H1 (cell line): ENCODE data around the gene BCAP31. TPM values are rescaled to one million over a fixed set of nuclear protein-coding genes. Genes with fewer than 3 reads are reported as not detected.
"Not testable (repeated sequence)": the region's sequence is repeated elsewhere in the genome, so short reads cannot be mapped to it uniquely, and the experiment has no call there.

ENCODE experiments used
- CTCF ChIA-PET: fragments of 300-600 bp; sonication (Branson Sonifier 250); formaldehyde crosslinking; loops from one replicate; lab custom pipeline; 2021; ENCODE audit not compliant: partially characterized antibody; lab: Charles Lee
- POLR2A ChIA-PET: fragments of 300-600 bp; sonication (Branson Sonifier 250); formaldehyde crosslinking; loops from one replicate; lab custom pipeline; 2021; ENCODE audit warnings: inconsistent platforms; ENCODE audit not compliant: partially characterized antibody; lab: Charles Lee
- DNase-seq, 2 experiments: peaks; one replicate each; pipeline versions ENCODE4 v3.0.0 to v3.0.0-alpha.2; 2010 to 2022; ENCODE audit warnings: low spot score in 2 of 2, low read depth in 1 of 2, mixed read lengths in 1 of 2
- FAIRE-seq: peaks from 2 replicates; lab custom pipeline; 2011; peaks lifted over from hg19 to GRCh38; lab: Jason Lieb, UNC
- H2AFZ ChIP-seq: 2 replicates; pipeline ENCODE4 v1.8.1; 2012; ENCODE audit warnings: low read length, inconsistent platforms
- H2AK5ac ChIP-seq: 2 replicates; pipeline ENCODE4 v1.6.1; 2013; ENCODE audit warnings: low read depth, low read length
- H2BK120ac ChIP-seq: replicated peaks from 2 replicates; pipeline ENCODE3; 2013; ENCODE audit warnings: low read depth, low read length, inconsistent platforms
- H2BK12ac ChIP-seq: 2 replicates; pipeline ENCODE4 v1.6.1; 2013; ENCODE audit warnings: low read depth, low read length
- H2BK15ac ChIP-seq: 2 replicates; pipeline ENCODE4 v1.6.1; 2013; ENCODE audit warnings: low read length
- H2BK20ac ChIP-seq: 2 replicates; pipeline ENCODE4 v1.6.1; 2013; ENCODE audit warnings: low read length
- H2BK5ac ChIP-seq: 2 replicates; pipeline ENCODE4 v1.6.1; 2013; ENCODE audit warnings: low read depth, low read length
- H3K14ac ChIP-seq: 2 replicates; pipeline ENCODE4 v1.6.1; 2013; ENCODE audit warnings: inconsistent platforms; ENCODE audit not compliant: insufficient read length
- H3K18ac ChIP-seq: 2 replicates; pipeline ENCODE4 v1.6.1; 2013; ENCODE audit warnings: low read length; ENCODE audit errors: extremely low read depth
- H3K23ac ChIP-seq: 2 replicates; pipeline ENCODE4 v1.6.1; 2013; ENCODE audit warnings: inconsistent platforms; ENCODE audit not compliant: insufficient read length
- H3K23me2 ChIP-seq: 2 replicates; pipeline ENCODE4 v1.6.1; 2013; ENCODE audit warnings: low read depth, low read length
- H3K27ac ChIP-seq: 2 replicates; pipeline ENCODE4 v1.6.1; 2011; ENCODE audit warnings: low read depth, low read length, inconsistent platforms
- H3K27me3 ChIP-seq, 4 experiments: replicated peaks in 1 of 4; 1 replicate in 1 of 4; 2 replicates in 3 of 4; pipeline versions ENCODE4 v1.6.1 to v1.8.1; 2011 to 2013; ENCODE audit warnings: low read length in 3 of 4, mild to moderate bottlenecking in 3 of 4, inconsistent platforms in 2 of 4, mixed read lengths in 2 of 4, moderate library complexity in 1 of 4; ENCODE audit not compliant: control insufficient read depth in 3 of 4, insufficient read depth in 3 of 4; ENCODE audit errors: extremely low read depth in 1 of 4
- H3K36me3 ChIP-seq, 4 experiments: 2 replicates each; pipeline versions ENCODE4 v1.6.1 to v1.8.1; 2011 to 2013; ENCODE audit warnings: mild to moderate bottlenecking in 4 of 4, low read length in 3 of 4, moderate library complexity in 2 of 4, control low read depth in 1 of 4, inconsistent platforms in 1 of 4; ENCODE audit not compliant: insufficient read depth in 4 of 4, control insufficient read depth in 2 of 4
- H3K4ac ChIP-seq: replicated peaks from 2 replicates; pipeline ENCODE3; 2013; ENCODE audit warnings: low read length, low read depth, mixed read lengths, inconsistent platforms; ENCODE audit not compliant: insufficient read length
- H3K4me1 ChIP-seq, 4 experiments: replicated peaks in 1 of 4; 1 replicate in 1 of 4; 2 replicates in 3 of 4; pipeline versions ENCODE4 v1.6.1 to v1.8.1; 2011 to 2013; ENCODE audit warnings: low read length in 3 of 4, inconsistent platforms in 2 of 4, mixed read lengths in 1 of 4; ENCODE audit not compliant: insufficient read depth in 4 of 4, control insufficient read depth in 3 of 4
- H3K4me2 ChIP-seq, 2 experiments: 2 replicates each; pipeline versions ENCODE4 v1.6.1 to v1.8.1; 2011 to 2013; ENCODE audit warnings: low read depth in 2 of 2, low read length in 2 of 2, control low read depth in 1 of 2, inconsistent platforms in 1 of 2, mild to moderate bottlenecking in 1 of 2; ENCODE audit not compliant: insufficient read depth in 1 of 2
- H3K4me3 ChIP-seq, 4 experiments: fragments of 200-600, 300-600 bp in 1 of 4; sonication (generic), shearing (Covaris generic), sonication (Bioruptor Twin) in 1 of 4; 2 replicates each; pipeline versions ENCODE4 v1.5.1 to v1.8.1; 2011 to 2016; ENCODE audit warnings: low read length in 4 of 4, low read depth in 3 of 4, control low read depth in 2 of 4, inconsistent platforms in 2 of 4, mild to moderate bottlenecking in 2 of 4, mixed read lengths in 1 of 4, moderate library complexity in 1 of 4; ENCODE audit not compliant: insufficient read depth in 2 of 4; ENCODE audit errors: extremely low read depth in 1 of 4
- H3K56ac ChIP-seq: replicated peaks from 2 replicates; pipeline ENCODE3; 2013; ENCODE audit warnings: low read depth, mild to moderate bottlenecking, mixed read lengths, low read length, inconsistent platforms; ENCODE audit not compliant: insufficient read length
- H3K79me1 ChIP-seq: 2 replicates; pipeline ENCODE4 v1.6.1; 2013; ENCODE audit warnings: low read depth, low read length, control low read depth
- H3K79me2 ChIP-seq, 2 experiments: 2 replicates each; pipeline versions ENCODE4 v1.6.1 to v1.8.1; 2012 to 2013; ENCODE audit warnings: low read length in 2 of 2, mild to moderate bottlenecking in 2 of 2, inconsistent platforms in 1 of 2; ENCODE audit not compliant: insufficient read depth in 2 of 2, control insufficient read depth in 1 of 2
- H3K9ac ChIP-seq, 4 experiments: replicated peaks in 1 of 4; 1 replicate in 1 of 4; 2 replicates in 3 of 4; pipeline versions ENCODE4 v1.6.1 to v1.8.1; 2011 to 2013; ENCODE audit warnings: low read depth in 3 of 4, low read length in 3 of 4, control low read depth in 2 of 4, mild to moderate bottlenecking in 2 of 4, moderate library complexity in 2 of 4, inconsistent platforms in 1 of 4; ENCODE audit errors: extremely low read depth in 1 of 4
- H3K9me3 ChIP-seq, 2 experiments: 2 replicates each; pipeline versions ENCODE4 v1.6.1 to v1.8.1; 2012 to 2013; ENCODE audit warnings: mild to moderate bottlenecking in 2 of 2, moderate library complexity in 2 of 2, control low read depth in 1 of 2, inconsistent platforms in 1 of 2, low read depth in 1 of 2, low read length in 1 of 2, mixed read lengths in 1 of 2; ENCODE audit not compliant: insufficient read depth in 2 of 2
- H4K20me1 ChIP-seq, 2 experiments: replicated peaks in 1 of 2; 2 replicates each; pipeline versions ENCODE3 to v1.8.1; 2011 to 2013; ENCODE audit warnings: inconsistent platforms in 2 of 2, low read length in 2 of 2, mild to moderate bottlenecking in 1 of 2; ENCODE audit not compliant: insufficient read depth in 2 of 2, control insufficient read depth in 1 of 2
- H4K5ac ChIP-seq: 2 replicates; pipeline ENCODE4 v1.6.1; 2013; ENCODE audit warnings: low read length, low read depth, mixed read lengths, inconsistent platforms; ENCODE audit not compliant: insufficient read length
- H4K8ac ChIP-seq: 2 replicates; pipeline ENCODE4 v1.8.0; 2013; ENCODE audit warnings: mild to moderate bottlenecking, moderate library complexity, low read length, inconsistent platforms; ENCODE audit not compliant: insufficient read depth; ENCODE audit errors: extremely low read depth
- H4K91ac ChIP-seq: replicated peaks from 2 replicates; pipeline ENCODE3; 2013; ENCODE audit warnings: low read length, mixed read lengths, inconsistent platforms; ENCODE audit not compliant: insufficient read length
- WGBS, 2 experiments: shearing (Covaris generic) in 1 of 2; methylation state at CpG; one replicate each; pipeline versions ENCODE4 v1.1.6 to v1.1.7; 2013 to 2015; ENCODE audit warnings: low lambda C conversion rate in 2 of 2, mixed read lengths in 2 of 2, inconsistent platforms in 1 of 2, low coverage in 1 of 2, missing lambda C conversion rate in 1 of 2; ENCODE audit not compliant: insufficient replicate concordance in 2 of 2, insufficient coverage in 1 of 2, insufficient read length in 1 of 2; ENCODE audit errors: extremely low coverage in 1 of 2, missing lambda C conversion rate in 1 of 2; 5-methylcytosine and 5-hydroxymethylcytosine counted together
- polyA plus RNA-seq, 7 experiments: library from polyadenylated mRNA; depleted of rRNA in 3 of 7; stranded (reverse) in 5 of 7; unstranded in 2 of 7; fragments of >200 nt in 5 of 7; fragments of 200-250 nt in 2 of 7; gene quantifications; 1 replicate in 5 of 7; 2 replicates in 1 of 7; 4 replicates in 1 of 7; pipeline versions ENCODE4 v1.2.1 to v1.2.3, GENCODE V29; 2011 to 2013; ENCODE audit warnings: missing spikeins in 2 of 7, mixed read lengths in 2 of 7
- total RNA-seq: library from RNA; stranded (reverse); fragmentation: NEBNext Ultra II Directional; extraction: Animal tissue kit (Norgen Biotek cat#: 25700); gene quantifications from 2 replicates; pipeline ENCODE4 v1.2.1, GENCODE V29; 2021

BCAP31 gene
- total and polyA plus RNA-seq, 2 of the 8 experiments (the other 6 are each of a cell fraction or from before 2014, with no cell fraction given): 136 to 159 TPM

DNA sequence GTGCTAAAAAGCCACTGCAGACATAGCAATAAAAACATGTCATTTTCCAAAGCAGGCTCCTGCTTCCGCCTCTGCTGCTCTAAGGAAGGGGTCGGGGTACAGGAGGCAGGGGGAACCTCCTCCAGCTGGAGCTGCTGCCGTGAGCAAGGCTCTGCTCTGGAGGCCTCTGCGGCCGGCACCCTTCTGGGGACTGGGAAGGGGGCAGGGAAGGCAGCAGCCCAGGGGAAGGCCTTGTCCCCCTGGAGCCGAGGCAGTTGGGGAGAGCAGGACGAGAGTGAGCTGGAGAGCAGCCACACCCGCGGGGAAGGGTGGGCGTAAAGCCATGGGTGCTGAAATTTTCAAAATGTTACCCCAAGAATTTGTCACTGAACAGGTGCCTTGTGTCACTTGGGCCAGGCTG lies 27.6 kb downstream of the BCAP31 start:
- peaks cover 0 to 30% (median 13%) of the 10 kb centered on the region in 4 experiments; a peak in 6 of 8 replicates for H3K36me3 ChIP-seq
- not testable (repeated sequence) for H2BK5ac ChIP-seq, H3K23me2 ChIP-seq, H3K18ac ChIP-seq, FAIRE-seq, H3K79me1 ChIP-seq, H4K8ac ChIP-seq, H3K4ac ChIP-seq, H4K20me1 ChIP-seq, H3K14ac ChIP-seq, H3K9me3 ChIP-seq, H2BK15ac ChIP-seq, H3K4me1 ChIP-seq, H3K4me3 ChIP-seq, H3K79me2 ChIP-seq, H2BK120ac ChIP-seq, H3K56ac ChIP-seq, H2BK12ac ChIP-seq, H3K27ac ChIP-seq, DNase-seq, H3K23ac ChIP-seq, H3K9ac ChIP-seq, H3K27me3 ChIP-seq, H4K91ac ChIP-seq, H2AFZ ChIP-seq, H3K4me2 ChIP-seq, H4K5ac ChIP-seq, H2AK5ac ChIP-seq, H2BK20ac ChIP-seq
- POLR2A ChIA-PET: interaction anchor here (1.3 to 1.5 kb wide), 2 partner anchors 12 kb away, joined by 3 to 6 read pairs; no protein-coding TSS in a partner anchor
- CTCF ChIA-PET: interaction anchor here (2.3 kb wide), 1 partner anchor 9 kb away, joined by 10 read pairs; the partner anchor contains the start of gene SLC6A8
- 93% methylated on average over 2 of the region's 10 CpGs; no CpG with 5 or more reads in 1 of the 2 experiments for WGBS, 2 experiments
